Renal pelvis (tissue), 4 donors: ENCODE data around the gene LCN6. TPM values are rescaled to one million over a fixed set of nuclear protein-coding genes. Genes with fewer than 3 reads are reported as not detected.

Source experiments
- DNase-seq: peaks from one replicate; pipeline ENCODE4 v3.0.0-alpha.2; 2013
- polyA plus RNA-seq, 3 donors: library from polyadenylated mRNA; unstranded; fragments of 120-200 nt; gene quantifications; one replicate each; pipeline ENCODE4 v1.2.1, GENCODE V29; 2013; ENCODE audit not compliant: insufficient read length in 3 of 3

The LCN6 gene
- polyA plus RNA-seq, 3 donors: not detected

DNA sequence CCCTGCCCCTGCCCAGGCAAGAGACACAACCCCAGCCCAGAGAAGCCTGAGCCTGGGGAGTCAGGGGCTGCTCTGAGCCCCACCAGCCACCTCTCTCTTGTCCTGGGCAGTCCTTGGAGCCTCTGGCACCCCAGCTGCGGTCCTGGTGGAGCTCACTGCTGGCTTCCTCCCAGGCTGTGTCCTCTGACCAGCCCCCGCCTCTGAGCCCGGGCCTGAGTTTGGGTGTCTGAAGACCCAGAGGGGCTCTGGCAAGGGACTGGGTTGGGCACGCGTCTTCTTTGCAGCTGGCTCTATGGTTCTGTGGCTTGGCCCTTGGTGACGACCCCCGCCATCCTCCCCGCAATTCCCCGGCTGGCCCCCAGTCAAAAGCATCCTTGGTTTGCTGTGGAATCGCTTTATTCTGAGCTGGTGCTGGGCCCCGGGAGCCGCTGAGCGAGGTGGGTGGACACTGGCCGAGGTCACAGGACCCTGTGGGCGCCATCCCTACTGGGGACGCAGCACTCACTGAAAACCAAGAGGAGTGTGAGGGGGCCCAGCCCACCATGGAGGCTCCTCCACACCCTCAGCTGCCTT lies 4.6 kb downstream of the LCN6 start:
- no peak for DNase-seq

DNA sequence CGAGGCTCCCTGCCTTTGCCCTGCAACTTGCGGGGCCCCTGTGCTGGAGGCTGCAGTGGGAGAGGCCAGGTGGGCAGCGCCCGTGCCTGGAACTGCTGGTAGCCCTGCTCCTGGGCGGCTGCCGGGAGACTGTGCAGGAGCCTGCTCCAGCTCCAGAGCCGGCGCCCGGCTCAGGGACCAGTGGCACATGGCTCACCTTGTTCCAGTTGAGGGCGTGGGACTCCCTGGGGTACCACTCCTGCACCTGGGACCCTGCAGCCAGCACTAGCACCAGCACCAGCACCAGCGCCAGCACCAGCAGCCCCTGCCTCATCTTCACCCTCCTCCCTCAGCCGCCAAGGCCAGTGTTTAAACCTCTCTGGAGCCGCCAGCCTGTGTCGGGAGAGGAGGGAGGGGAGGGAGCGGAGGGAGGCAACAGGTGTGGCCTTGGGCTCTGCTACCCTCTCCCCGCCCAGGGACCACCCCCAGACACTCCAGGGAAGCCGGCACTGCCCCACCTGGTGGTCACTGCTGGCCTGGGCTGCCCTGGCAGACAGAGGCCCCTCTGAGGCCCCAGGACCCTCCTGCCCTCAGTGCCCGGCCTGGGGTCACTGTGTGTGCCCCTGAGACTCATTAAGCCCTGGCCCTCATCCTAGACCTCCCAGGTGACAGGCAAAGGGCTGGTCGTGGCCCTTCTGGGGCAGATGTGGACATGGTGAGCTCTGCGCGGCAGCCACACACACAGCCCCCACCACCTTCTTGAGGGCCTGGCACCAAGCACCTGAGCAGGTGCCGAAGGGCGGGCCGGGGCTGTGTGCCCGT lies 5.5 kb downstream of the LCN6 start, which contains the start of gene LCN10:
Gene LCN10, minus strand, starts transcription at position 350 of the 801 bp plus-strand sequence. Its CDS starts 37 bp downstream, at position 313.
- DNase-seq: peak; percentile 79

DNA sequence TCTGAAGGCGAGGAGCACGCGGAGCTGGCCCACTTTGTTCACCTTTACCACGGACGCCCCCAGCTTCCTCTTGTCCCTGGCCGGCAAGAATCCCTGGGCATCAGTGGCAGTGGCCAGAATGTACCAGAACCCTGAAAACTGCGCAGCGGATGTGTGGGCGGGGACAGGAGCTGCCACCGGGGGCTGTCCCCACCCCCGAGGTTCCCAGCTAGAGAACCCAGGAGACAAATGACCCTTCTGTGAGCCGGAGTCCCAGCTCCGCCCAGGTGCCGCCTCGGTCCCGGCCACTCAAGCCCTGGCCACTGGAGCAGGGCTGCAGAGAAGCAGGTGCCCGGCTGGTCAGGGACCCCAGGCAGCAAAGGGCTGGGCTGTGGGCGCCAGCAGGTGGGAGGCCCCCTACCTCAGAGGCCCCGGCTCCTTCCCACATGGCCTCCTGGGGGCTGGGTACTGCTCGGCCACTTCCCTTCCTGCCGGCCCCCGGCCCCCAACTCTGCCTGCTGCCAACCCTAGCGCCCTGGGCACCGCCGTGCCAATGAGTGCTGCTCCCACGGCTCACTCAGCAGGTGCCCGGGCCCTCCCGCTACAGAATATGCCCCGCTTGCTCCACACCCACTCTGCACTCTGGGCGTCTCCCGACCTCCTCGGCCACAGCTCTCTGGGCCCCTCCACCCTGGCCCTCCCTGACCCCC lies 6.3 kb downstream of the LCN6 start:
- DNase-seq: no peak

DNA sequence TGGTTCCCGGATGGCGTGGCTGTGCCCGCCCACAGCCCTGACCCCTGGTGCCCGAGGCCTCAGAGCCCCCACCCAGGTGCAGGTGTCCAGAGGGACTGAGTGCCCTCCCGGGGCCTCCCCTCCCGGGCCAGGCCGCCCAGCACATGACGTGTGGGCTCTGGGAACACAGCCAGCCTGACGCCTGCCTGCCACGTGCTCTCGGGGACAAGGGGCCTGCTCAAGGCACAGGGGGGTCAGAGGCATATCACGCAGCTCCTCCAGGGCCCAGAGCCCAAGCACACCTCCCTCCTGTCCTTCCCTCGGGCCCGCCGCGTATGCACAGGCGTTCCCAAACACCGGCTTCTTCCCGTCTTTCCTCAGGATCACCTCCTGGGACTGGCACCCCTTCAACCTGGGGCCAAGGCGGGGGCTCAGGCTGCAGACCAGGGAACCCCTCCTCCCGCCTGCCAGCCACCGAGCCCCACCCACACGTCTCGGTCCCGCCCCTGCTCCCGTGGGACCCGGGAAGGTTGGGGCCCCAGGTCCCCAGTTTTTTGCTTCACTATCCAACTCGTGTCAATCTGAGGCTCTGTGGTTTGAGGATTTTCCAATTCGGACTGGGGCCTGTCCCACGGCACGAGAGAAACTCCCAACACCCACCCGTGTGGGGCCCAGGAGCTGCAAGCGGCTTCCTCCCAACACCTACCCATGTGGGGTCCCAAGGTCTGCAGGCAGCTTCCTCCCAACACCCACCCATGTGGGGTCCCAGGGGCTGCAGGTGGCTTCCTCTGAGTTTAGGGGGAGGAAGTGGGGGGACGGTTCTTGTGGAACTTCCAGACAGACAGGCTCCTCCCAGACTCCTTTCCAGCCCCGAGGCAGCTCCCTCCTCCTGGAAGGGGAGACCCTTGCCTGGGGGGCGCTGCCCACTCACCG lies 7.1 kb downstream of the LCN6 start:
- DNase-seq: no peak

DNA sequence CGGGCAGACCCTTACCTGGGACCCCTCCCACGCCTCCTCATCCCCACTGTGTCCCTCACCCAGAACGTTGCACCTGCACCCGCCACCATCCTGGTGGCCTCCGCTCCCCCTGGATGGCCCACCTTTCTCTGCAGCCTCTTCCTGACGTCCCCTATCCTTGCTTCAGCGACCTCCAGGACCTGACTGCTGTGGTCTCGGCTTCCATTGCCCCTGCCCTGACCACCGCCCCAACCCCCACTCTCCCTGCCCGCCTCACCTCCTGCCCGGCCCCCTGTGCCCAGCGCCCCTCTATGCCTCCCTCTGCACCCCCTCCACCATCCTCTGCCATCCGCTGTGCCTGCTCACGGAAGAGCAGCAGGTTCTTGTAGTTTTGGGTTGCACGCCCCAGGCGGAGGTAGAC lies 7.8 kb downstream of the LCN6 start:
- DNase-seq: no peak

DNA sequence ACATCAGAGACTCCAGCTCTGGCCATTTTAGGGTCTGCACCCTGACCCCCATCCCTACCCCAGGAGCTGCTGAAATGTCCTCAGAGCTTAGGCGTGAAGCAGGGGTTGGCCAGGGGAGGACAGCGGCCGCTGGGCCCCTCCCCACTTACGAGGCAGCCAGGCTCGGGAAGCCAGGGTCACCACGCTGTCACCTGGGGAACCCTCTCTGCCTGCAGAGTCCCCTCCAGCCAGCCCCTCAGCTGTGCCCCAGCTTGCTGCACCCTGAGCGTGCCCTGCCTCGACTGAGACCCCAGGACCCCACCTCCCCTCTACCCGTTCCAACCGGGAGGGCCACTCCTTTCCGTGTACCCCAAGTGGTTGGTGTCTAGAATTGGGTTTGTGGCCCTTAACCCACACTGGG lies 8.3 kb downstream of the LCN6 start:
- DNase-seq: no peak

DNA sequence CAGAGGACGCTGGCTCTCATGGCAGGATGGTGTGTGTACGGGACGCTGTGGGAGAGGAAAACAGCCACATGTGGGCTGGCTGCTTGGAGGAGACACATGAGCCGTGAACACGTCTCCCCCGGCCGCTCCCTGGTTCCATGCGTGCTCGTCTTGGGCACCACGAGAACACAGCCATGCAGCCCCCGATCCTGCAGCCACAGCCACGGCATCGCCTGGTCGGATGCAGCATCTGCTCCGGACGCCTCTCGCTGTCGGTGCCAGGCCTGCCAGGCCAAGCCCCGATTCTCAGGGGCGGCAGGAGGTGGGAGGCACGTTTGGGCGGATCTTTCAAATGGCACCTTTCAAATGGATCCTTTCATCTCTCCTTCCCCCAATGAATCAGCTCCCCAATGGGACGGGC lies 8.8 kb downstream of the LCN6 start:
- no peak for DNase-seq

DNA sequence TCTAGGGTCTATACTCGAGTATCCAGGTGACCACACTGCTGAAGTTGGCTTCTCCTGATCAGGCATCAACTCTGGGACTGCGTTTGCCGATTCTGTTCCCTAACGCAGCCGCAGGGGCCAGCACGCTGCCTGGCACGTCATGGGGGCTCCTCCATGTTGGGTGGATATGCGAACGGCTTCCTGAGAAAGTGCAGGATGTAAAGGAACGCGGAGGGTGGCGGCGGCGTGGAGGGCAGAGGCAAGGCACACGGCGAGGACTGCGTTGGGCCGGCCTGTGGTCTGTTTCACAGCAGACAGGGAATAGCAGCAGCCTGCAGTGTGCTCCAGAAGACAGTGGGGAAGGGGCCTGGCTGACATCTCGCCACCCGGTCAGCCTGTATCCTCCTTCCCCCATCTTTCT lies 9.4 kb downstream of the LCN6 start:
- no peak for DNase-seq

DNA sequence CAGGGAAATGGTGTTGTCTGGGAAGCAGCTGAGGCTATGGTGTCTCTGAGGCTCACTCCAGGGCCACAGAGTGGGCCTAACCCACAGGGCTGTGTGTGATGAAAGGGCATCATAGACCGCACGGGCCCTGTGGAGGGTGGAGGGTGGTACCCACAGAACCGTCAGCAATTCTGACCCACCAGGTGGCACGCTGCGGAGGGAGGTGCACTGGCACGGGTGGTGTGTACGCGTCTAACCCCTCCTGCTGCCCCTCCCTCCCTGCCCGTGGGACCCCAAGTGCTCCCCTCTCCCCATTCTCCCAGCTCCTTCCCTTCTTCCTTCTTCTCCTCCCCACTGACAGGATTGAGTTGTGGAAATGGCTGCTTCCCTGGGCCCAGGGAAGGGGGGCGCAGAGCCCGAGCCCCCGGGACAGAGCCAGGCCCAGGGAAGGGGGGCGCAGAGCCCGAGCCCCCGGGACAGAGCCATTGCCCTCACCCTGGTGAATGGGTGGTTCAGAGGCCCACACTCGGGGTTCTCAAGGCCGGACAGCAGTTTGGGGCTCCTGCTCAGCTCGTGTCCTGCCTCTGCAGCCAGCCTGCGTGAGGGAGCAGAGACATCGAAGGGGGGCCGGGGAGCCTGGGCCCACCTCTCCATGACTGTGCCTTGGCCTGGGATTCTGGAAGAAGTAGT lies 12.4 kb downstream of the LCN6 start:
- DNase-seq: no peak

DNA sequence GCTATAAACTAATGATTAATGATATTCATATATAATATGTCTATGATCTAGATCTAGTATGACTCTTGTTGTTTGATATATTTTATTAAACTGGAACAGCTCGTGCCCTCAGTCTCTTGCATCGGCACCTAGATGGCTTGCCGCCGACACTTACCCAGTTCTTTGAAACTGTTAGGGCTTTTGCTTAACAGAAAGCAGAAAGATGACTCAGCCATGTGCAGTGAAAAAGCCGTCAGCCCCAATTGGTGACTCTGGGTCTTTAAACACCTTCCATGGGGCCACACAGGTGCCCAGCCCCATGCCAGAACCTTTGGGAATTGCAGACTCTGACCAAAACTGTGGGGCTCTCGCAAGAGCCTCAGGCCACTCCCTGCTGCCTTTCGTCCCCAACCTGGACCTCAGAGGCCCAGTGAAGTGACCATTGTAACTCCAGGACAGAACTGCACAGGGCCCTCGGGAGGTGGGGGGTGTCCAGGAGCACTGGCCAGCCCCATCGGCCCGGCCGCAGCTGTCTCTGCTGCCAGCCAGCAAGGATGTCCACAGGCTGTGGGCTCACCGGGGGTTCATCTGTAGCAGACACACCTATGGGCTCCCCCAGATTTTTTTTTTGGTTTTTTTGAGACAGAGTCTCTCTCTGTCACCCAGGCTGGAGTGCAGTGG lies 13.4 kb downstream of the LCN6 start:
- no peak for DNase-seq

DNA sequence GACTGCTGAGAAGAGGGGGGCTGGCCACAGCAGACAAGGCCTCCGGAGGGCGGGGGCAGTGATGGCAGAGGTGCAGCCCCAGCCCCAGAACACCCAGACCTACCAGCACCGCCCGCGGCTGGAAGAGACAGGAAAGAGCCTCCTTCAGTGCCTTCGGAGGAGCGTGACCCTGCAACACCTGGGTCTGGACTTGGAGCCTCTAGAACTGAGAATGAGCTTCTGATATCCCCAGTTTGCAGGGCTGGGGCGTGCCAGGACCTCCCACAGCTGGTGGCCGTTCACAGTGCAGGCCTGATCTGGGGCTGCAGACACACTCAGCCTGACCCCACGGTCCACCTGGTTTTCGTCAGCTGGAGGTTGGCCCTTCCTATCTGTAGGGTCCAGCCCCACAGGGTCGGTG lies 14.7 kb downstream of the LCN6 start:
- DNase-seq: no peak

DNA sequence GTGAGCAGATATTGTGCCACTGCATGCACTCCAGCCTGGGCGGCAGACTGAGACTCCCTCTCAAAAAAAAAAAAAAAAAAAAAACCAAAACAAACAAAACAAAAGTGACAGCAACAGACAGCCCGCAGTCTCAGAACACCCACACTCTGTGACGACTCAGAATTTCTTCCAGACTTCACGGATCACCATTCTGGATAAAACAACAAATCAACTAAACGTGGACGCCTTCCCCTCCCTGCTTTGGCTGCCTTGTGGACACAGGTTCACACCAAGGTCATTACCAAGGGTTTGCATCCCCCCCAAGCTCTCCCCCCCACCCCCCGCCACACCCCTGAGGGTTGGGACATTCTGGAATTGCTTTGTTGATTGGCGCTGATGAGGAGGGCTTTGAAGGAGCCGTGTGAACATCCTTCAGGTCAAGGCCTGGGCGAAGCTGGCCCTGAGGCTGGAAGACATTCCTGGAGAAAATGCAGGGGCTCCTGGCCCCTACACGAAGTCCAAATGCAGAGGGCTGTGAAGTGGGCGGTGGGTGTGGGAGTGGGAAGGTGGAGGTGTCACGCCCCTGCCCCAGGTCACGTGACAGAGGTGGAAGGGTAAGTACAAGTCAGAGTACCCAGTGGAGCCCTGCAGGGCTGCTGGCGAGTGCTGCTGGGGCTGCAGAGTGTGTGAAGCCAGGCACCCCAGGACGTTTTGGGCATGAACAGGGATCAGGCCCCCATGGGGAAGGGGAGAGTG lies 15.7 kb downstream of the LCN6 start:
- no peak for DNase-seq

DNA sequence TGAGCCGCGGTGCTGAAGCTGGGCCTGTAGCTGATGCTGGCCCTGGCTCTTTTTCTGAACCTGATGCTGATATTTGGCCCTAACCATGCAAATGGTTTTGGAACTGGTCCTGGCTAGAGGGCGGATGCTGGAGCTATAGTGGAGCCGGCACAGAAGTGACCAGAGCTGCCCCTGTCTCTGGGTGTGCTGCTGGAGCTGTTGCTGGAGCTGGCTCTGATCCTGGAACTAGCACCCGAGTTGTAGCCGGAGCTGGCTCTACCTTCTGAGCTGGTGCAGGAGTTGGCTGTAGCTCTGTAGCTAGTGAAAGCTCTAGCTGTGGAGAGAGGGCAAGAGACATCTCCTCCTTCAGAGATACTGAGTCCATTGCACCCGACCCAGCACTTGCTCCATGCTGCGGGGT lies 18.4 kb downstream of the LCN6 start:
- no peak for DNase-seq

DNA sequence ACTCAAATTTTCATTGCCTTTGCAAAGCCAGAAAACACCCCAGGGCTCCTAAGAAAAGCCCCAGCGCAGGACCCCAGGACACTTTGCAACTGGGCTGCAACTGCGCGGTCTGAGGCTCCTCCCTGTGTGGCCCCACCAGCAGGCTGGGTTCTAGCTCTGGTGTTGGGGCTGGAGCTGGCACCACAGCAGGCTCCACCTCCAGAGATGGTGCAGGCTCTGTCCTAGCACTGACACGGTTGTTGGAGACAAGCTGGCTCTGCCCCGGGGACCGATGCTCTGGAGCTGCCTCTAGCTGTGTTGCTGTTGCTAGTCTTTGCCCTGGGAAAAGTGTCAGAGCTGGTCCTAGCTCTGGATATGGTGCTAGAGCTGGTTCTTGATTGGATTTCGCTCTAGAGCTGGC lies 19.2 kb downstream of the LCN6 start:
- no peak for DNase-seq

DNA sequence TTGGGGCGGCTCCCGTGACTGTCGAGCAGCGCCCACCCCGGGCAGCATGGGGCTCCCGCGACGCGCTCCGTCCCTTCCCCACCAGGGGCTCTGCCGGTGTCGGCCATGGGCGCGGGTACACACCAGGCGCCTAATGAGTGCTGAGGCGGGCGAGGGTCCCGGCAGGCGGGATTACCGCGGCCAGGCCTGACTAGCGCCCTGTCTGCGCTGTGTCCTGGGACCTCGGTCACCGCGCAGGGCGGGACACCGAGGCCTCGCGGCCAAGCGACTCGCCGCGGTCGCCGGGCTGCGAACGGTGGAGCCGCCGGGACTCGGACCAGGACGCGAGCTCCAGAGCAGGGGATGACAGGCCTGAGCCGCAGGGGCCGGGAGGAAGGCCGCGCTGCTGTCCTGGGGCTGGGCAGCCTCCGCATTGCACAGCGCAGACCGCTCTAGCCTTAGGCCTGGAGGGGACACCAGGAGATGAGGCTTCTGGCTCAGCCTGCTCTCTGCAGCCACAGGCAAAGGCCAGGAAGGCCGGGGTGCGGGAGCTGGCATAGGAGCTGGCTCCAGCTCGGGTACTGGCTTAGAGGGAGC lies 19.7 kb downstream of the LCN6 start:
- no peak for DNase-seq

DNA sequence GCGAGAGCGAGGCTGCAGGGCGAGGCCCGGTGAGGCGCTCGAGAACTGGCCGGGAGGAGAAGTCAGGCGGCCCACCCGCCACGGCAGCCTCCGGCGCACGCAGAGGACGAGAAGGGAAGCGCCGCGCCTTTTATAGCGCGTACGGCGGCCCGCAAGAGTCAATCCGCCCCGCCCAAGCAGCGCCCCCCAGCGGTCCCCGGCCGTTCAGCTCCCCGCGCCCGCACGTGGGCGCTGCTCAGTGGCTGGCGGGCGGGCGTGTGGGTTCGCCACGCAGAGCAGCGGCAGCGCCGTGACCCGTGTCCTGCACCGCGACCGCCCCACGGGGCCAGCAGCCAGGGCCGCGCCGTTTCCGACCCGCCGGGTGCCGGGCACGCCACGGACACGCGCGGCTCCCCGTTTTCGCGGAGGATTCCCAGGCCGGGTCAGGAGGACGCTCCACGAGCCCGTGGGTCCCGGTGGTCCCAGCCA lies 20.2 kb downstream of the LCN6 start:
- peak; percentile 88 for DNase-seq

DNA sequence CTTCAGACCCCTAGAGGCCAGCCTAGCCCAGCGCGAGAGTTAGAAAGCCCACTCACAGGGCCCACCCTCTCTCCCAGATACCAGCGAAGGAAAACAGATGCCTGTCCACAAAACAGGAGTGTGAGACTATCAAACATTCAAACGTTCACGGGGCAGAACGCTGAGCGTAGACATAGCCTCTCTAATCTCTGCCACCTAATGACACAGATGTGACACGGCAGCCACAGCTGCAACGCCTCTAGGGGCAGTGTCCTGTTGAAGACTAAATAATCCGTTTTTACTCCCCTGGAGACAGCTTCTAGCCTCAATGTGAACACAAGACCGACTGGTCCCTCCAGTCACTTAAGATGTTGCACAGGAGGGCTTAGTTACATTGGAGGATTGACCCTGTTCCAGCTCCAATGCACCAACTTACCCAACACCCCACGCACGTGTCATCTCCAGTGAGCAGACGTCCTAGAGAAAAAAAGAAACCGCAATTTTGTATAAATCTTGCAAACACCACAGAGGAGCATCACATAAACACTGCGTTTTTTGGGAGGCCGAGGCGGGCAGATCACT lies 21.6 kb downstream of the LCN6 start:
- DNase-seq: no peak

DNA sequence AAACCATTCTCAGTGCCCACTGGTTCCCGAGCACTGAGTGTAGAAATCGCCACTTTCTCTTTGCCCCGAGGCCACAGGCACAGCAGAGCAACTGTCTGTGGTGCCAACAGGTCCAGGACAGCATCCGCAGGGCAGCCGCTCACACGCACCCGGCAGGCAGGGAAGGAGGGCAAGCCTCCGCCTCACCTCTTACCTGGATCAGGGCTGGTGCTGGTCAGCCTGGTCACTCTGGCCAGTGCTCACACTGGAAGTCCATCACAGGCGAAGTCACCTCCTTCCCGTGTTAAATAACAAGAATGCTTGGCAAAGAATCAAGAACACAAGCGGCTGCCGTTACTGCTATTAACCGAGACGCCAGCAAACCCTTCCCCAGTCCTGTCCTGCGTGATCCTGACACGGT lies 22.2 kb downstream of the LCN6 start:
- no peak for DNase-seq

DNA sequence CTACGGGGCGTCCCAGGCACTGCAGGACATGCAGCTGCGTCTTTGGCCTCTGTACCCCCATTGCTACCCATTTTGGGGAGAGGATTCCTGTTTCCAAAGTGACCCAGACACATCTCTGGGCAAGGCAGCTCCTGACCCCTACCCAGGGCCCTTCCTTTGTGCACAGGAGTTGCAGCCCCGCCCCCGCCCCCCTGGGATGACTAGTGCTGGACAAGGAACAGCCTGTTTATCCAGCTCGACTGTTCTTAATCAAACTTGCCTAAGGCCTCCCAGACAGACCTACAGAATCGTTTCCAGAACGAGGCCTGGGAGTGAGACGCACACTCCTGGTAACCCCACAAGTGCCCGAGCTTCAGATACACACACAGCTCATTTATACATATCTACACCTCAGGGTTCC lies 22.7 kb downstream of the LCN6 start:
- DNase-seq: no peak
